H9 (cell line): ENCODE measurements around the gene TNFAIP8L1. TPM values are rescaled to one million over a fixed set of nuclear protein-coding genes. Genes with fewer than 3 reads are reported as not detected.

Experiments
- DNase-seq: peaks from one replicate; pipeline ENCODE4 v3.0.0-alpha.2; 2017
- H2AFZ ChIP-seq: one replicate; pipeline ENCODE4 v1.6.1; 2013; ENCODE audit warnings: mild to moderate bottlenecking, low read length, control low read depth, moderate library complexity
- H2AK5ac ChIP-seq: 2 replicates; pipeline ENCODE4 v1.6.1; 2013; ENCODE audit warnings: low read length, control low read depth, mixed read lengths; ENCODE audit not compliant: insufficient read length
- H2BK120ac ChIP-seq: one replicate; pipeline ENCODE4 v1.6.1; 2013; ENCODE audit warnings: low read depth, mild to moderate bottlenecking, low read length, control low read depth, inconsistent platforms; ENCODE audit not compliant: poor library complexity, severe bottlenecking
- H2BK12ac ChIP-seq: 2 replicates; pipeline ENCODE4 v1.6.1; 2013; ENCODE audit warnings: low read length, control low read depth, mixed read lengths, low read depth; ENCODE audit not compliant: insufficient read length
- H2BK15ac ChIP-seq: 2 replicates; pipeline ENCODE4 v1.6.1; 2013; ENCODE audit warnings: low read depth, low read length, control low read depth
- H2BK20ac ChIP-seq: one replicate; pipeline ENCODE4 v1.6.1; 2013; ENCODE audit warnings: low read depth, mild to moderate bottlenecking, low read length, control low read depth, inconsistent platforms; ENCODE audit not compliant: poor library complexity, severe bottlenecking
- H2BK5ac ChIP-seq: 2 replicates; pipeline ENCODE4 v1.6.1; 2013; ENCODE audit warnings: low read length, control low read depth, mixed read lengths; ENCODE audit not compliant: insufficient read length
- H3K14ac ChIP-seq: 2 replicates; pipeline ENCODE4 v1.6.1; 2013; ENCODE audit warnings: low read length, control low read depth; ENCODE audit not compliant: insufficient read depth
- H3K18ac ChIP-seq: 2 replicates; pipeline ENCODE4 v1.6.1; 2013; ENCODE audit warnings: low read depth, mild to moderate bottlenecking, mixed read lengths, low read length, control low read depth; ENCODE audit not compliant: insufficient read length
- H3K23ac ChIP-seq: 2 replicates; pipeline ENCODE4 v1.6.1; 2013; ENCODE audit warnings: low read length, control low read depth, mixed read lengths, low read depth; ENCODE audit not compliant: insufficient read length
- H3K23me2 ChIP-seq: 2 replicates; pipeline ENCODE4 v1.6.1; 2013; ENCODE audit warnings: low read depth, mild to moderate bottlenecking, mixed read lengths, low read length, control low read depth; ENCODE audit not compliant: insufficient read length, poor library complexity, severe bottlenecking
- H3K27ac ChIP-seq: 2 replicates; pipeline ENCODE4 v1.5.1; 2013; ENCODE audit warnings: low read length, control low read depth, mixed read lengths, low read depth; ENCODE audit not compliant: insufficient read length
- H3K27me3 ChIP-seq: 2 replicates; pipeline ENCODE4 v1.6.1; 2013; ENCODE audit warnings: low read length, control low read depth, inconsistent platforms; ENCODE audit not compliant: insufficient read depth
- H3K4ac ChIP-seq: 2 replicates; pipeline ENCODE4 v1.6.1; 2013; ENCODE audit warnings: low read depth, mild to moderate bottlenecking, control low read depth, inconsistent platforms, low read length, moderate library complexity
- H3K4me1 ChIP-seq: 2 replicates; pipeline ENCODE4 v1.6.1; 2013; ENCODE audit warnings: low read length, control low read depth, inconsistent platforms; ENCODE audit not compliant: insufficient read depth
- H3K4me2 ChIP-seq: 2 replicates; pipeline ENCODE4 v1.6.1; 2013; ENCODE audit warnings: low read length, control low read depth, mixed read lengths; ENCODE audit not compliant: insufficient read length, insufficient read depth
- H3K56ac ChIP-seq: 2 replicates; pipeline ENCODE4 v1.6.1; 2013; ENCODE audit warnings: low read depth, mild to moderate bottlenecking, mixed read lengths, low read length, control low read depth; ENCODE audit not compliant: insufficient read length
- H3K79me1 ChIP-seq: 2 replicates; pipeline ENCODE4 v1.6.1; 2013; ENCODE audit warnings: low read depth, mild to moderate bottlenecking, moderate library complexity, low read length, control low read depth, inconsistent platforms; ENCODE audit not compliant: insufficient read depth, poor library complexity, severe bottlenecking
- H3K79me2 ChIP-seq: 2 replicates; pipeline ENCODE4 v1.6.1; 2013; ENCODE audit warnings: low read length, control low read depth, inconsistent platforms; ENCODE audit not compliant: insufficient read depth
- H3K9ac ChIP-seq: 2 replicates; pipeline ENCODE4 v1.6.1; 2013; ENCODE audit warnings: low read length, control low read depth, mixed read lengths; ENCODE audit not compliant: insufficient read length; ENCODE audit errors: extremely low read depth
- H3K9me3 ChIP-seq: one replicate; pipeline ENCODE4 v1.6.1; 2013; ENCODE audit warnings: low read depth, low read length, inconsistent platforms; ENCODE audit not compliant: control insufficient read depth
- H3T11ph ChIP-seq: one replicate; pipeline ENCODE4 v1.6.1; 2013; ENCODE audit warnings: mild to moderate bottlenecking, low read length, control low read depth, inconsistent platforms
- H4K20me1 ChIP-seq: one replicate; pipeline ENCODE4 v1.6.1; 2013; ENCODE audit not compliant: control insufficient read depth, insufficient read length, insufficient read depth
- H4K5ac ChIP-seq: 2 replicates; pipeline ENCODE4 v1.6.1; 2013; ENCODE audit warnings: low read depth, mild to moderate bottlenecking, mixed read lengths, low read length, control low read depth; ENCODE audit not compliant: insufficient read length
- H4K8ac ChIP-seq: replicated peaks from 2 replicates; pipeline ENCODE4 v1.6.1; 2013; ENCODE audit warnings: low read length, control low read depth, mixed read lengths, low read depth; ENCODE audit not compliant: insufficient read length
- H4K91ac ChIP-seq: 2 replicates; pipeline ENCODE4 v1.6.1; 2013; ENCODE audit warnings: low read depth, mild to moderate bottlenecking, moderate library complexity, mixed read lengths, low read length, control low read depth; ENCODE audit not compliant: insufficient read length
- H3K27ac Mint-ChIP-seq, 3 experiments: 2 replicates in 2 of 3; 3 replicates in 1 of 3; pipeline ENCODE4 v1.8.0; 2020 to 2021; ENCODE audit warnings: mixed read lengths in 3 of 3, mild to moderate bottlenecking in 1 of 3, moderate library complexity in 1 of 3
- H3K27me3 Mint-ChIP-seq: 2 replicates; pipeline ENCODE4 v1.8.0; 2021; ENCODE audit warnings: low read depth, mild to moderate bottlenecking, moderate library complexity, mixed read lengths
- H3K36me3 Mint-ChIP-seq, 3 experiments: 2 replicates in 2 of 3; 3 replicates in 1 of 3; pipeline ENCODE4 v1.8.0; 2020 to 2021; ENCODE audit warnings: low read depth in 3 of 3, mixed read lengths in 3 of 3; ENCODE audit not compliant: insufficient read depth in 1 of 3
- H3K4me1 Mint-ChIP-seq, 2 experiments: 2 replicates each; pipeline ENCODE4 v1.8.0; 2020; ENCODE audit warnings: mixed read lengths in 2 of 2
- H3K4me3 Mint-ChIP-seq, 2 experiments: 2 replicates in 1 of 2; 3 replicates in 1 of 2; pipeline ENCODE4 v1.8.0; 2020 to 2021; ENCODE audit warnings: mild to moderate bottlenecking in 2 of 2, mixed read lengths in 2 of 2, moderate library complexity in 1 of 2
- H3K9me3 Mint-ChIP-seq, 2 experiments: 2 replicates in 1 of 2; 3 replicates in 1 of 2; pipeline ENCODE4 v1.8.0; 2020; ENCODE audit warnings: mild to moderate bottlenecking in 2 of 2, mixed read lengths in 2 of 2, moderate library complexity in 1 of 2
- WGBS: extraction: QIAGEN DNeasy Blood & Tissue Kit; methylation state at CpG from one replicate; pipeline ENCODE4 v1.1.7; 2013; ENCODE audit warnings: missing lambda C conversion rate, low lambda C conversion rate, mixed read lengths; ENCODE audit not compliant: insufficient read length; ENCODE audit errors: extremely low coverage; 5-methylcytosine and 5-hydroxymethylcytosine counted together
- total RNA-seq: library from RNA; stranded (reverse); gene quantifications from 2 replicates; pipeline ENCODE4 v1.2.1, GENCODE V29; 2021
- TF ChIP-seq, protein P1 (sequence below): fragments of 200-600 bp; sonication (generic); conservative IDR thresholded peaks from 3 replicates; pipeline ENCODE4 v1.8.0; 2021; ENCODE audit warnings: antibody characterized with exemption, mild to moderate bottlenecking

The TNFAIP8L1 gene
- total RNA-seq, 1 experiment from 2014 or later = 4.2 TPM

GRCh38 chr19:4673726-4674125, 34.4 kb downstream of the TNFAIP8L1 start:
- Mint-ChIP-seq H3K27me3 (no peaks in the 10 kb centered on the region), H3K9me3 (no peaks in the 10 kb centered on the region), H3K4me1 (peaks cover 8 to 26% of the 10 kb centered on the region in 2 experiments), H3K27ac (no peak overlapping the region), H3K36me3 (peaks cover 0 to 11% (median 2%) of the 10 kb centered on the region in 3 experiments; a peak in 5 of 7 replicates), H3K4me3 (no peak overlapping the region)
- DNase-seq = no peak
- no peak overlapping the region for H3K56ac ChIP-seq
- no peak overlapping the region for H3K27ac ChIP-seq
- H4K8ac ChIP-seq = no peak overlapping the region
- no peaks in the 10 kb centered on the region for H3K79me2 ChIP-seq
- H3K23me2 ChIP-seq = peaks cover 6% of the 10 kb centered on the region
- H2BK5ac ChIP-seq = no peak overlapping the region
- H3K4me1 ChIP-seq = peaks cover 3% of the 10 kb centered on the region; the same call in 1 of the 2 replicates
- H3K14ac ChIP-seq = no peak overlapping the region
- no peak overlapping the region for H3T11ph ChIP-seq
- no peak overlapping the region for H2BK120ac ChIP-seq
- H3K23ac ChIP-seq = no peak overlapping the region
- H2AFZ ChIP-seq = no peak overlapping the region
- no peak overlapping the region for H2BK20ac ChIP-seq
- H2BK12ac ChIP-seq = no peak overlapping the region
- H3K4ac ChIP-seq = no peak overlapping the region
- H3K4me2 ChIP-seq = no peak overlapping the region
- H4K91ac ChIP-seq = no peak overlapping the region
- no peak overlapping the region for H4K5ac ChIP-seq
- no peak overlapping the region for H3K9ac ChIP-seq
- no peaks in the 10 kb centered on the region for H3K79me1 ChIP-seq
- H2AK5ac ChIP-seq = no peak overlapping the region
- TF ChIP-seq, protein P1, sequence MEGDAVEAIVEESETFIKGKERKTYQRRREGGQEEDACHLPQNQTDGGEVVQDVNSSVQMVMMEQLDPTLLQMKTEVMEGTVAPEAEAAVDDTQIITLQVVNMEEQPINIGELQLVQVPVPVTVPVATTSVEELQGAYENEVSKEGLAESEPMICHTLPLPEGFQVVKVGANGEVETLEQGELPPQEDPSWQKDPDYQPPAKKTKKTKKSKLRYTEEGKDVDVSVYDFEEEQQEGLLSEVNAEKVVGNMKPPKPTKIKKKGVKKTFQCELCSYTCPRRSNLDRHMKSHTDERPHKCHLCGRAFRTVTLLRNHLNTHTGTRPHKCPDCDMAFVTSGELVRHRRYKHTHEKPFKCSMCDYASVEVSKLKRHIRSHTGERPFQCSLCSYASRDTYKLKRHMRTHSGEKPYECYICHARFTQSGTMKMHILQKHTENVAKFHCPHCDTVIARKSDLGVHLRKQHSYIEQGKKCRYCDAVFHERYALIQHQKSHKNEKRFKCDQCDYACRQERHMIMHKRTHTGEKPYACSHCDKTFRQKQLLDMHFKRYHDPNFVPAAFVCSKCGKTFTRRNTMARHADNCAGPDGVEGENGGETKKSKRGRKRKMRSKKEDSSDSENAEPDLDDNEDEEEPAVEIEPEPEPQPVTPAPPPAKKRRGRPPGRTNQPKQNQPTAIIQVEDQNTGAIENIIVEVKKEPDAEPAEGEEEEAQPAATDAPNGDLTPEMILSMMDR = no peak
- H3K27me3 ChIP-seq = no peaks in the 10 kb centered on the region
- WGBS = no CpG with 5 or more reads among the region's 4 CpGs
- no peak overlapping the region for H2BK15ac ChIP-seq
- no peaks in the 10 kb centered on the region for H3K9me3 ChIP-seq
- H4K20me1 ChIP-seq = no peaks in the 10 kb centered on the region
- no peak overlapping the region for H3K18ac ChIP-seq
